ENCODE data around the gene DEFB113. TPM values are rescaled to one million over a fixed set of nuclear protein-coding genes. Genes with fewer than 3 reads are reported as not detected.

DEFB113 gene, protein sequence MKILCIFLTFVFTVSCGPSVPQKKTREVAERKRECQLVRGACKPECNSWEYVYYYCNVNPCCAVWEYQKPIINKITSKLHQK
- not detected in 2 replicates for total RNA-seq

GRCh38 chr6:49969605-49970004 lies at the start of gene DEFB113:
DEFB113 (minus strand) TSS chr6:49969625; CDS start chr6:49969625, 0 bp downstream.

DNA sequence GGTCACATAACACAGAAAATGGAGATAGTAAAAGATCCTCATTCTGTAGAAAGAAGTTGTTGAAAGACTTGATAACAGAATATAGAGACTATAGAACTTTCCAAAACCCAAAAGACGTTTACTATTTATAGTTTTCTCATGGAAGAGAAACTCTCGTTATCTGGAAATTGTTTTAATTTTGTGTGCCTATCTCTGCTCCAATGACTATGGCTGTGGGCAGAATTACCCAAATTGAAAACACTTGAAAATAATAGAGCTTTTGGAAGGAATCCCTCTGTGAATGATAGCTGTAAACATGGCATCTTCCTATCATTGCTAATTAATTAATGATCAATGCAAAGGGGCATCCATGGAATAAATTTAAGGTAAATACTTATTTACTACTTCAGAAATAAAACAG lies 5.4 kb downstream of the DEFB113 start, which contains the start of gene DEFB114:
DEFB114 (minus strand) TSS at position 101 of the 400 bp plus-strand sequence; CDS start at position 42, 59 bp downstream.

Other genes with a start within 250 kb of the DEFB113 start
- gene CRISP3, start 225.2 kb downstream of the DEFB113 start, total RNA-seq = not detected in 2 replicates
- not detected in 2 replicates for gene PGK2, start 182.3 kb downstream of the DEFB113 start, total RNA-seq
- not detected in 2 replicates for gene CRISP1, start 103.1 kb downstream of the DEFB113 start, total RNA-seq
- not detected in 2 replicates for gene DEFB114, start 5.5 kb downstream of the DEFB113 start, total RNA-seq
- not detected in 2 replicates for gene DEFB110, start 52.4 kb upstream of the DEFB113 start, total RNA-seq
- not detected in 2 replicates for gene DEFB112, start 80.3 kb upstream of the DEFB113 start, total RNA-seq

All from hair follicular keratinocyte (primary cell).